HG03025 (cell line): Measurements from ENCODE around the gene DNAJB6.
"Not testable (repeated sequence)": the region's sequence is repeated elsewhere in the genome, so short reads cannot be mapped to it uniquely, and the experiment has no call there.

Experiments used
- ATAC-seq: cut with Tn5 transposase; IDR thresholded peaks from one replicate; pipeline ENCODE4 v1.9.1; 2021; ENCODE audit warnings: mild to moderate bottlenecking, moderate library complexity; ENCODE audit not compliant: unreplicated experiment, low FRiP score

Gene DNAJB6

GRCh38 chr7:157320608-157320980, 16.2 kb upstream of the DNAJB6 start:
- ATAC-seq: no peak

GRCh38 chr7:157323401-157323800, 13.4 kb upstream of the DNAJB6 start:
- ATAC-seq: no peak

- no peak for ATAC-seq
These were observed 7.4 kb upstream of the DNAJB6 start for GRCh38 chr7:157329447-157329846.

GRCh38 chr7:157330567-157330966, 6.2 kb upstream of the DNAJB6 start:
- not testable (repeated sequence) for ATAC-seq

- not testable (repeated sequence) for ATAC-seq
These were observed 5.8 kb upstream of the DNAJB6 start for GRCh38 chr7:157331049-157331448.

- ATAC-seq: no peak
These were observed 1.6 kb upstream of the DNAJB6 start for GRCh38 chr7:157335236-157335635.

- ATAC-seq: no peak
These were observed 817 bp upstream of the DNAJB6 start for GRCh38 chr7:157335991-157336382.

- ATAC-seq: peak; percentile 52
These were observed 729 bp downstream of the DNAJB6 start for GRCh38 chr7:157337316-157338149.

GRCh38 chr7:157339777-157340677, 3.2 kb downstream of the DNAJB6 start:
- no peak for ATAC-seq

GRCh38 chr7:157347217-157347904, 10.6 kb downstream of the DNAJB6 start:
- no peak for ATAC-seq

GRCh38 chr7:157348548-157348947, 11.7 kb downstream of the DNAJB6 start:
- no peak for ATAC-seq

GRCh38 chr7:157352516-157352915, 15.7 kb downstream of the DNAJB6 start:
- no peak for ATAC-seq

GRCh38 chr7:157355784-157356511, 19.1 kb downstream of the DNAJB6 start:
- ATAC-seq: no peak

GRCh38 chr7:157357129-157358040, 20.6 kb downstream of the DNAJB6 start:
- ATAC-seq: peak; percentile 73

GRCh38 chr7:157358041-157358752, 21.4 kb downstream of the DNAJB6 start:
- no peak for ATAC-seq

- no peak for ATAC-seq
These were observed 21.9 kb downstream of the DNAJB6 start for GRCh38 chr7:157358753-157359096.

GRCh38 chr7:157359581-157359980, 22.8 kb downstream of the DNAJB6 start:
- ATAC-seq: no peak

- no peak for ATAC-seq
These were observed 23.8 kb downstream of the DNAJB6 start for GRCh38 chr7:157360483-157361025.
